Stimulated activated CD8-positive, alpha-beta memory T cell treated with anti-CD3 and anti-CD28 coated beads, Interleukin-4, amount 100 ng/mL, for 4 hours (primary cell): Measurements from ENCODE around the gene BAG3.
"Not testable (repeated sequence)": the region's sequence is repeated elsewhere in the genome, so short reads cannot be mapped to it uniquely, and the experiment has no call there.

ENCODE experiments used
- DNase-seq, 2 donors: peaks; one replicate each; pipeline ENCODE4 v3.0.0-alpha.2; 2020; ENCODE audit warnings: low read depth in 2 of 2, low spot score in 1 of 2

BAG3 gene

DNA sequence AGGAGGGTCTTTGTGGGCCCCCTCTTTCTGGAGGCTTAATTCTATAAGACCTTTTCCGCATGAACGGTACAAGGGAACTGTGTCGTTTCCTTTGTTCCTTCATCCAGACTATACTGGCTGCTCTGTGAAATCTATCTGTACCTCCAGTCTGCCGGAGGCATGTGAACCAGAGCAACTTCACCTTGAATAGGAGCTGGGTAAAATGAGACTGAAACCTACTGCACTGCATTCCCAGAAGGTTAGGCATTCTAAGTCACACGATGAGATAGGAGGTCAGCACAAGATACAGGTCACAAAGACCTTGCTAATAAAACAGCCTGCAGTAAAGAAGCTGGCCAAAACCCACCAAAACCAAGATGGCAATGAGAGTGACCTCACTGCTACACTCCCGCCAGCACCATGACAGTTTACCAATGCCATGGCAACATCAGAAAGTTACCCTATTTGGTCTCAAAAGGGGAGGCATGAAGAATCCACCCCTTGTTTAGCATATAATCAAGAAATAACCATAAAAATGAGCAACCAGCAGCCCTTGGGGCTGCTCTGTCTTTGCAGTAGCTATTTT lies 37.9 kb downstream of the BAG3 start:
- DNase-seq, result no peak

DNA sequence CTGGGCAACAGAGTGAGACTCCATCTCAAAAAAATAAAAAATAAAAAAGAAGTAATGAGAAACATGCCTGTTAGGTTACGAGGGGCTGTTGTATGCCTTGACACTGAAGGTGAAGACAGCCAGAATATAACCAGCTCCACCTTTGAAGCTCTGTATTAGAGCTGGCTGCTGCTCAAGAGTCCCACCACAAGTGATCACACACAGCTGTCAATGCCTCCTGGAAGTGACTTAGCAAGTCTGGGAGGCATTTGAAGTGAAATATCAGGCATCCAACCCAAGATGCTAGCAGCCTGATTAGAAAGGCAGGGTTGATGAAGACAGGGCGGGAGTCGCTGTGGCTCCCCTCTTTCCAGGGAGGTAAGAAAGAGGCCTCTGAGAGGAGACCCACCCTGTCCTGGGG lies 40.5 kb downstream of the BAG3 start:
- DNase-seq, result no peak

DNA sequence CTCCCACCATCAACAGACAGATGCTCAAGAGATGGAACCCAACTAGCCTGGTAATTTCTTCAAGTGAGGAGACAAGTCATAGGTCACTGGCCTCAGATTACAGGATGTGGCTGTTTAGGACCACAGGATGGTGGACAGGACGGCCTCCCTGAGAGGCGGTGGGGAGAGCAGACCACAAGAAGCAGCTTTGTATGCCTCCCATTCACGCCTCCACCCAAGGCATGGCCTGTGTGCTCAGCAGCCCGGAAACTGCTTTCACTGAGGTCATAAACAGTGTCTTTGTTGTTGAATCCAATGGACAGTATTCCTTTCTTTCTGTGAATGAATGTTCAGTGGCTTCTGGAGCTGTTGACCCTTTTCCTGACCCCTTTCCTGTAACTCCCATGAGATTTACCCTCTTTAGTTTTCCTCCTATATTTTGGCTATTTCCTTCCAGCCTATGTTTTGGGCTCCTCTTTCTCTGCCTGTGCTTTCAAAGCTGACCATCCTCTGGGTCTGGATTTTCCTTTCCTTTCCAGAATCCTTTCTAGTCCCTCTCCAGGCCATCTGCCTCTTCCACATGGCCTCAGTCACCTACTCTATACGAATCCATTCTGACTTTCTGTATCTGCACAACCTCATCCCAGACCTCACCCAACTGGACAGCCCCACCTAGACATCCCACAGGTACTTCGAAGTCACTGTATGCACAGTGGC lies 42.2 kb downstream of the BAG3 start:
- no peak for DNase-seq

DNA sequence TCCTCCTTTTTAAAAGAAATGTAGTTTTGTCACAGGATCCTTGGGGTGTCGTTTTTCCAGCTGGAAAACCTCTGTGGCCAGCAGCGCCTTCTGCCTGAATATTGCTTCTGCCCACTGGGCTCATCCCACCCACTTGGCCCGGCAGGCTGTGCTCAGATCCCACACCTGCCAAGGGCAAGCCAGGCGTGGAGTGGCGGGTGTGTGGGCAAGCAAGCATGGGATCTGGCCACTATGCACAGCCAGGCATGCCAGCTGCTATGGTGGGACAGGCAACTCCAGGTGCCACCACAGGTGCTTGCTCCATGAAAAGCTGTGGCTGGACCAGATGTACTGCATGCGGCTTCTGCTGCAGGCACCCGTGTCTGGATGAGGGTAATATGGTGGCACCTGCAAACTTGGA lies 43.4 kb downstream of the BAG3 start:
- DNase-seq, result no peak

DNA sequence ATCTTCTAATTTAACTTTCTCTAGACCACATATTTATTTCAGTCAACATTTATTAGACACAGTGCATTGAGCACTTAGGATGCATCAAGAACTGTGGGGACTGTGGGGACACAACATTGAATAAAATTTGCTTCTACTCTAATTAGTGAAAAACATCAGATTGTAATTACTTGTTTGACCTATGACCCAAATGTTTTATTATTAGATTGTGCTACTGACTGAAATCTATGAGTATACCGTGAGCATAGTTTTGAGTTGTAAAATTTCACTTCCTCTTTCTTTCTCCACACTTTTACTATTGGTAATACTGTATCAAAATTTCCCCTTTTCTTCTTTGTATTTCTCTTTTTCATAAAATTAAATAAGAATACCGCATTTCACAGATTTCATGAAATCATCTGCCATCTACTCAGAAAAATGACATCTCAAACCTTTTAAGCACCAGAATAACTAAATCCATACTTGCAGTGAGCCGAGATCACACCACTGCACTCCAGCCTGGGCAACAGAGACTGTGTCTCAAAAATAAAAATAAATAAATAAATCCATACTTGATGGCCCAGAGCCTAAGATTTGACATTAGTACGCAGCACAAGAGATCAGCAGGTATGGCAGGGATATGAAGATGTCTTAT lies 49.3 kb downstream of the BAG3 start:
- DNase-seq, result no peak

DNA sequence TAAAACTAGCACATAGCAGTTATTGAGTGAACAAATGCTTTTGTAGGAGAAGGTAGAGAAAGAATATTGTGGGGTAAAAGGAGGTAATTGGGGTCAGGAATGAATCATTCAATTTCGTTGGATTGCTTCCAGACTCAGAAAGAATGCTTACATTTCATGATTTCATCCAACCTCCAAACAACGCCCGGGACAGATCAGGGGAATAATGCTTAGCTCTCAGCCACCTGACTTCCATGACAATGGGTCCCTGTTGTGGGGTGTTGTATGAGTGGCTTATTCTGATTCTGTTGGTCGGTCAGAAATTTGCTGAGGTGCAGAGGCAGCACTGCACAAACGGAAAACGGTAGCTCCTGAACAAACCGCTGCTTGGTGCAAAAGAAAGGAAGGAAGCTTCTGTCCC lies 50.7 kb downstream of the BAG3 start:
- no peak for DNase-seq

DNA sequence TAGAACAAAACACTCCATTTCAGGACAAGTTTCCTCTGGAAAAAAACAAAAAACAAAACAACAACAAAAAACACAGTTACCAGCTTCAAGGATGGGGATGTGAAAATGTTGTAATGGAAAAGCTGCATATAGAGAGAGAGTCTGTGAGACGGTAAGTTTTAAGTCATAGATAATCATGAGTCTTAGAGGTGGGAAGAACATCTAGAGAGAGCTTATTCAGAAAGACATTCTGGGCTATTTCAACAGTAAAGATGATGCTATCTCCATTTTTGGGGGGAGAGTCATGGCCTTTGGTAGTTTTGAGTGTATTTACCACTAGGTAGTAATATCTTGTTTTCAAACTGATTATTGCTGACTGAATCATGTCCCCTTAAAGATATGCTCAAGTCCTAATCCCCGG lies 51.4 kb downstream of the BAG3 start:
- DNase-seq, result no peak

DNA sequence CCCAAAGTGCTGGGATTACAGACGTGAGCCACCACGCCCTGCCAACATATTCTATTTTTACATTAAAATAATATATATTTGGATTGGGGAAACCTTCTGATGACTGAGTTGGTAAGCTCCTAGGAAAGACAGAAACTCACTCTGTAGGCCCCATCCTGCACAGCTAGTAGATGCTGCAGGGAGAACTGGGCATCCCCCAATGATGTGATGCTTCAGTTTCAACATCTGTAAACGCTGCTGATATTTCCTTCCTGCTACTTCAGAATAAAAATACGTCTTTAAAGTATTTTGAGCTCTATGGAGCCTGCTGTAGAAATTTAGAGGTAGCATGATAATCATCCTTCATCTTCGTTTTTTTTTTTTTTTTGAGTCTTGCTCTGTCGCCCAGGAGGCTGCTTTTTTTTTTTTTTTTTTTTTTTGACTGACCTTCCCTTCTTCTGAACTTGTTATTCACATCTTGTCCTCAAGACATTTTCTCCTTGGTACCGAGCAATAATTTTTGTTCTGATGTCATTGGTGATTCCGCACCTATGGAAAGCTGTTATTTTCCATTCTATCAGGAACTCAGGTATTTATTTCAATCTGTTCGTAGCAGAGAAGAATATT lies 52.8 kb downstream of the BAG3 start:
- DNase-seq, result no peak

DNA sequence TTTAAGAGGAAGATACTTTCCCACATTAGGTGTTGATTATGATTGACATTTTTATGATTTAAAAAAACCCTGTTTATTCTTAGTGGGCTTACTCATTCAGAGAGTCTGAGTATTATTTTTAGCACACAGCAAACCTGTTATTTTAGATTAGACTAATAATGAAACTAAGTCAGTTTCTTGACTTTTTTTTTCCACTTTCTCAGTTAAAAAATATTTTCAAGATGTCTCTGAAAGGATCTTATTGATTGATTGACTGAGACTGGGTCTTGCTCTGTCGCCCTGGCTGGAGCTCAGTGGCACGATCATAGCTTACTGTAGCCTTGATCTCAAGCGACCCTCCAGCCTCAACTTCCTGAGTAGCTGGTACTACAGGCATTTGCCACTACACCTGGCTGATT lies 54.3 kb downstream of the BAG3 start:
- DNase-seq, result no peak

DNA sequence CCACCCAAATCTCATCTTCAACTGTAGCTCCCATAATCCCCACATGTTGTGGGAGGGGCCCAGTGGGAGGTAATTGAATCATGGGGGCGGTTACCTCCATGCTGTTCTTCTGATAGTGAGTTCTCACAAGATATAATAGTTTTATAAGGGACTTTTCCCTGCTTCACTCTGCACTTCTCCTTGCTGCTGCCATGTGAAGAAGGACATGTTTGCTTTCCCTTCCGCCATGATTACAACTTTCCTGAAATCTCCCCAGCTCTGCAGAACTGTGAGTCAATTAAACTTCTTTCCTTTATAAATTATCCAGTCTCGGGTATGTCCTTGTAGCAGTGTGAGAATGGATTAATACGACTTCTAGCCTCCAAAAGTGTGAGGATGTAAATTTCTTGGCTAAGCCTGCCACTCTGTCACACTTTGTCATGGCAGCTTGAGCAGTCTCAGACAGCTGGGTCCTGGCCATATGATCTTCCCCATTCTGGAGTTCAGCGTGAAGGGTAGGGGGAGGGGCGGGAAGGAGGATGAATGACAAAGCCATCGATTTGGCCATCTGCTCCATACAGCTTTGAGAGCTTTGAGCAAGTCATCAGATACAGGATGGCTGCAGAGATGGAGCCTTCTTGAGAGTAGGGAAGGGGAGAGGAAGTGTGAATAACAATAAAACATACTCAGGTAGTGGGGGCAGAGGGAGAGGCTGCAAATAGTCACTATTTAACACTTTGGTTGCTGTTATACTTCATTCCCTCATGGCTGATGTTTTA lies 55.5 kb downstream of the BAG3 start:
- DNase-seq, result no peak

DNA sequence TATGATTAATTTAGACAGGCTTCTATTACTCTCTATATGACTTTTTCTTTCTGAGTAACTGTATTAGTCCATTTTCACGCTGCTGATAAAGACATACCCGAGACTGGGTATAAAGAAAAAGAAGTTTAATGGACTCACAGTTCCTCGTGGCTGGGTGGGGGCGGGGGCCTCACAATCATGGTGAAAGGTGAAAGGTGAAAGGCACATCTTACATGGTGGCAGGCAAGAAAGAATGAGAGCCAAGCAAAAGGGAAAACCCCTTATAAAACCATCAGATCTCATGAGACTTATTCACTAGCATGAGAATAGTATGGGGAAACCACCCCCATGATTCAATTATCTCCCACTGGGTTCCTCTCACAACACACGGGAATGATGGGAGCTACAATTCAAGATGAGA lies 56.2 kb downstream of the BAG3 start:
- not testable (repeated sequence) for DNase-seq

DNA sequence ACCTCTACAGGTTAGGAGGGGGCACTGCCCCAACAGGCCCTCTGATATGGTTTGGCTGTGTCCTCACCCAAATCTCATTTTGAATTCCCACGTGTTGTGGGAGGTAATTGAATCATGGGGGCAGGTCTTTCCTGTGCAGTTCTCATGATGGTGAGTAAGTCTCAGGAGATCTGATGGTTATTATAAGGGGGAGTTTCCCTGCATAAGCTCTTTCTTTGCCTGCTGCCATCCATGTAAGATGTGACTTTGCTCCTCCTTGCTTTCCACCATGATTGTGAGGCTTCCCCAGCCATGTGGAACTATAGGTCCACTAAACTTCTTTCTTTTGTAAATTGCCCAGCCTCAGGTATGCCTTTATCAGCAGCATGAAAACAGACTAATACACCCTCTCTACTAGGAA lies 59.8 kb downstream of the BAG3 start:
- not testable (repeated sequence) for DNase-seq

DNA sequence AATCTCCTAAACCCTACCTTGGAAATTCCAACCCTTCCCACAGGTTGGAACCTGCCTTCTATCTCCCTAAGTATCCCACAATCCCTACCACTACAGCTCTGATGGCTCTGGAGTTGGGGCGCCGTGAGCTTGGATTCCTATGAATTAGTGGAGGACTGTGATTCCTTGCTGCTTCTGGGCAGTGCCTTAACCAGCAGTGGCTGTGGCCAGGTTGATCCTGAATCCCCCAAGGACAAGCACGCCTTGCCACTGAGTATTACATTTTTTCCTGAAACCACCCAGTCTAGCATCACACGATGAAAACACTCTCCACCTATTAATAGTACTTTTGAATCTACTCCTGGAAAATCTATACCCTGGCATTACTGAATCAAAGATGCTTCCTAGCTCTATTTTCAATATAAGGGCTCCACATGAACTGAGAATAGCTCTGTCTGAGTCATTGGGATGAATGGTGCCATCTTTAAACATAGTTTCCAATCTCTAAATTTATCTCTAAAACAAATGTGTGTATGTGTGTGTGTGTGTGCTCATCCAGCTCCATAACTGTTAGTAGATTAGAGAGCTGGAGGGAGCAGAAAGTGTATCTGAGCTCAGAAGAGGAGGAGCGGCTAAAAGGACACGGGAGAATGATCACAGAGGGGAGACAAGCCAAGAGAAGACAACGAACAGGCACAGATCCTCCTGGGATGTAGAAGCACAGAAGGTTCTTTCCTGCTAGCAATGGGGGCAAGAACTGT lies 62.7 kb downstream of the BAG3 start:
- DNase-seq, result no peak

DNA sequence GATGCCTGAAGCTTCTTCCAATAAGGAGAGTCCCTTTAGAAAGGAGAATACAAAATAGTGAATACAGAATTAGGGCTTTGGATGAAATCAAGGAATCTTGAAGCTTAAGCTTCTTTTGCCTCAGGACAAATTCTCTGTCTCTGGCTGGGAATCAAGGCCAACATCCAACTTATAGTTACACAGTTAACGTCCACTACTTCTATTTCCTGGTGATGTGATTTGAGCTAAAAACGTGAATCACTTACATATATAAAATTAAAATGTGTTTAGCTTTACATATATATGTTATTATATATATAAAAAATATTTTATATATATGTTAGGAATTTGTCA lies 63.3 kb downstream of the BAG3 start:
- no peak for DNase-seq

DNA sequence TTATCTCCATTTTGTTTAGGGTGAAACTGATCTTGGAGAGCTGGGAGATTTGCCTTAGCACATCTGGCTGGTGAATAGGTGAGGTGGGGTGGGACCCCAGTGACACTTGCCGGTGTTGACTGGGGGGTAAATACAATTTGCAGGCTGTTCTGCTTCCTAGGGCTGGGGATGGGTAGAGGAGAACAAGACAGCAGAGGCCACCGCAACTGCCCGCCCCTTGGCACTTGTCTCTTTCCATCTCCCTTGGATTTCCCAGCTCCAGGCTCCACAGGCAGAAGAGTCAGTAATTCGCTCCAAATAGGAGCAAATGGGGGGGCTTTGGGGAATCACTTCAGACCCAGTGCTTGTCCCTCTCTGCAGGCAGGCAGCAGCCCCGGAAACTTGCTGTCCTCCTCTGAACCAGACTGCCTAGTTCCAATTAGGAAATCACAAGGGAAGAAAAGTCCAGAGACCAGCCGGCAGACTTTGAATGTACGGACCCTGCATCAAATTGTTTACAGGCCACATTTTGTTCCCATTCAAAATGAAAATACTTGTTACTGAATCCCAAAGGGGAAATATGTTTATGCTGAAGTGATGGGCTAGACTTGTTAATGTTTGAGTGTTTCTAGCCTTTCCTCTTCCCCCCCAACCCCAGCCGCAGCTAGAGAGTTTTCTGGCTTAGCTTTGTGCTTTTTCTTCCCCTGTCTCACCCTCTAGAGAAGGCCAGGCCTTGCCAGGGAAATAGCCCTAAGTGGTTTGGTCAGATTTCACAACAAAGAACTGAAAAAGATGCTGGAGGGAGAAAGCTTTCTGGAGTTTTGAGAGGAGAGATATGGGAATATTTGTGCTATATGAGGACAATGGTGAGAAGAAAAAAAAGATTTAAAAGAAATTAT lies 64.7 kb downstream of the BAG3 start:
- no peak for DNase-seq

DNA sequence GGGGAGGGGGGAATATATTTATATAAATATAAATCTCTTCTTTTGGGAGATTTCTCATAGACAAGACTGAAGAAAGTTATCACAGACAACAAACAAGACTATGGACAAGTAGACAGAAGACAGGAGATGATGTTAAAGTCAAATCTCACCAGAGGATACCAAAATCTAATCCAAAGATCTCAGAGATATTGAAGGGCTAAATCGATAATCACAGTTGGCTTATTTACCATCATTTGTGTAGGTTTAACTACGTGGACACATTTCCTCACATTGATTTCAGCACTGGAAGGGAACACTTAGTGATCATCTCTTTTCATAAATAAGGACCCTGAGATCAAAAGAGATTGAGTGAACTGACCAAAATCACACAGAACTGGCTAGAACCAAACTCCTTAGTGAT lies 72.0 kb downstream of the BAG3 start:
- DNase-seq, result no peak

DNA sequence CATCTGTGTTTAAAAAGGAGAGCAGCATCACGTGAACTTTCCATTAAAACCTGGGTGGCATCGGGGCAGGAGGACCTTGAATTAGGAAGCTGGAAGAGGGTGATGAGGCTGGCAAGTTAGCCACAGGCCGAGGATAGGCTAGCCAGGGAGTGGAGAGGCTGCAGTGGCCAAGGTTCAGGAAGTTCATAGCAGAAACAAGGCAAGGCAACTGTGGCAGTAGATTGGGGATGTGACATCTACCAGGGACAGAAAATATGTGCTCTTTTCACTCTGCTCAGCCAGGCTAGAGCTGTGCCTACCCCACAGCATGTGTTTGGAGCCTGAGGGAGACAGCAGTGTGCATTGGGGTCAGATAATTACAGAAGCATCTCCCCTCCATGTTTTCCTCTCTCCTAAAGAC lies 72.4 kb downstream of the BAG3 start:
- DNase-seq, result no peak

DNA sequence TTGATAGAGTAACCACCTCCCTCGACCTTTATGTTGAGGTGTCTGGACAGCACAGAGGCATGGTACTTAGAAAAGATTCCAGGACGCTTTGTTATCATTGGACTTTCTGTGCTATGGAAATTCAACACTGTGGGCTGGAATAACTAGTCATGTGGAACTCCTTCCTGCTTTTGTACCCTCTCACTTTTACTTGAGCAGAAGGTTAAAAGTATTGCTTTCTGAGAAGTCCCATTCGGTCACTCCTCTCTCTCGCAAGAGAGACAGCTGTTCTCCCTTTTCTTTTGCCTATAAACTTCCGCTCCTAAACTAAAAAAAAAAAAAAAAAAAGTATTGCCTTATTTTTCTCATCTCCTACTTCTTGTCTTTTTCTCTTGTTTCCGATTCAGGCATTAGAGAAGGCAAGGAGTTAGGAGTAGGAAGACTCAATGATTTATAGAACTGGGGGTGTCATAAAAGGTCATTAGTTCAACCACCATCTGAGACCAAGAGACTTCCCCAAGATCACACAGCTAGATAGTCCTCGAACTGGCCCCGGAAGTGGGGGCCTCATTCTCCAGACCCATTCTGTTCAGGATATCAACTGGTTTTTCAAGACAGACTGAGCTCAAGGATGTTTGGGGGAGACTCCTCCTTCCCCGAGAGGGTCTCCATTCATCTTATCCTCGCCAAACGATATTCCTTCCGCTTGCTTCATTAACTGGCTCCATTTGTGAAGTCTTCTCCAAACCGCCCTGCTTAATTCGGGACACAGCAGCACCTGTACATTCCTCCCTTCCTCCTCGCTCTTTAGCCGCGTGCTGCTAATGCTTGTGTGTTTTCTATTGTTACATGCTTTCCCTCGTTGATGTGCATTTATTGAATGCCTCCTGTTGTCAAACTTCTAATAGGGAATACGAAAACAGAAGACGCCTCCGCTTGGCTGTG lies 73.7 kb downstream of the BAG3 start:
- DNase-seq, result no peak

DNA sequence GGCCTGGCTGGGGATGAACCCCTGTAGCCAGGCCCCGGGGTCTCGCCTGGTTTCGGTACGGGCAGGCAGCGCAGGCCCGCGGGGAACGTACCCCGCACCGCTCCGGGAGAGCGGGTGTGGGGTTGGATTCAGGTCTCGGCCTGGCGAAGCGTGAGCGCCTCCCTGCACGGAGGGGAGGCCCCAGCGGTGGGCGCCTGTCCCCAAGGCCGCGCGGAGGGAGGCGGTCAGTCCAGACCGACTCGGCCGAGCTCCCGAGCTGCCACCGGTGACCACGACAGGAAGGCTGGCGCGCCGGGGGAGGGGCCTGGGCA lies 74.3 kb downstream of the BAG3 start:
- DNase-seq, result no peak
